GM18511 (cell line): ENCODE data around the gene KRTAP9-6.
"Not testable (repeated sequence)": the region's sequence is repeated elsewhere in the genome, so short reads cannot be mapped to it uniquely, and the experiment has no call there.

Experiments
- ATAC-seq: cut with Tn5 transposase; IDR thresholded peaks from one replicate; pipeline ENCODE4 v1.9.1; 2021; ENCODE audit warnings: mild to moderate bottlenecking, moderate library complexity; ENCODE audit not compliant: unreplicated experiment

The KRTAP9-6 gene

GRCh38 chr17:41265078-41265477 lies at the start of gene KRTAP9-6:
Gene KRTAP9-6 (plus strand): TSS chr17:41265378. CDS start chr17:41265378, 0 bp downstream.
- no peak for ATAC-seq

GRCh38 chr17:41215681-41216080 lies 49.5 kb upstream of the KRTAP9-6 start:
- no peak for ATAC-seq

- ATAC-seq: no peak
Observed at GRCh38 chr17:41223821-41224220, 41.4 kb upstream of the KRTAP9-6 start.

GRCh38 chr17:41226051-41226450 lies 39.1 kb upstream of the KRTAP9-6 start:
- no peak for ATAC-seq

- ATAC-seq: not testable (repeated sequence)
Observed at GRCh38 chr17:41226598-41227095, 38.5 kb upstream of the KRTAP9-6 start, which contains the start of gene KRTAP9-2. Gene KRTAP9-2 (plus strand): TSS chr17:41226648. CDS start chr17:41226655, 7 bp downstream.

GRCh38 chr17:41230094-41230493 lies 35.1 kb upstream of the KRTAP9-6 start:
- ATAC-seq: no peak

GRCh38 chr17:41231731-41232130 lies 33.4 kb upstream of the KRTAP9-6 start:
- ATAC-seq: no peak

GRCh38 chr17:41232399-41233105 lies 32.6 kb upstream of the KRTAP9-6 start, which contains the start of gene KRTAP9-3:
Gene KRTAP9-3 (plus strand): TSS chr17:41232449. CDS start chr17:41232502, 53 bp downstream.
- not testable (repeated sequence) for ATAC-seq

GRCh38 chr17:41237116-41237515 lies 28.1 kb upstream of the KRTAP9-6 start:
- not testable (repeated sequence) for ATAC-seq

GRCh38 chr17:41237949-41238437 lies 27.2 kb upstream of the KRTAP9-6 start, which contains the start of gene KRTAP9-8:
Gene KRTAP9-8 (plus strand): TSS chr17:41237999. CDS start chr17:41238052, 53 bp downstream.
- not testable (repeated sequence) for ATAC-seq

- ATAC-seq: not testable (repeated sequence)
Observed at GRCh38 chr17:41246995-41247787, 18.0 kb upstream of the KRTAP9-6 start.

- not testable (repeated sequence) for ATAC-seq
Observed at GRCh38 chr17:41249637-41250240, 15.4 kb upstream of the KRTAP9-6 start, which contains the start of gene KRTAP9-4. Gene KRTAP9-4 (plus strand): TSS chr17:41249687. CDS start chr17:41249721, 34 bp downstream.

- ATAC-seq: no peak
Observed at GRCh38 chr17:41251261-41251660, 13.9 kb upstream of the KRTAP9-6 start.

- no peak for ATAC-seq
Observed at GRCh38 chr17:41254861-41255260, 10.3 kb upstream of the KRTAP9-6 start.

- ATAC-seq: not testable (repeated sequence)
Observed at GRCh38 chr17:41255381-41256290, 9.5 kb upstream of the KRTAP9-6 start, which contains the start of gene KRTAP9-9. Gene KRTAP9-9 (plus strand): TSS chr17:41255384.

GRCh38 chr17:41256291-41256685 lies 8.9 kb upstream of the KRTAP9-6 start:
- no peak for ATAC-seq

GRCh38 chr17:41258406-41258805 lies 6.8 kb upstream of the KRTAP9-6 start:
- ATAC-seq: no peak

- no peak for ATAC-seq
Observed at GRCh38 chr17:41263212-41263611, 2.0 kb upstream of the KRTAP9-6 start.

GRCh38 chr17:41264599-41264998 lies 579 bp upstream of the KRTAP9-6 start:
- ATAC-seq: no peak

GRCh38 chr17:41267711-41268110 lies 2.5 kb downstream of the KRTAP9-6 start:
- ATAC-seq: no peak
